Large intestine (tissue), 3 donors: ENCODE results near the gene CKB. TPM values are rescaled to one million over a fixed set of nuclear protein-coding genes. Genes with fewer than 3 reads are reported as not detected.
"Not testable (repeated sequence)": the region's sequence is repeated elsewhere in the genome, so short reads cannot be mapped to it uniquely, and the experiment has no call there.

Experiments
- DNase-seq, 2 donors: peaks; one replicate each; pipeline versions ENCODE4 v3.0.0 to v3.0.0-alpha.2; 2013
- H3K27ac ChIP-seq: one replicate; pipeline ENCODE4 v1.5.1; 2013; ENCODE audit warnings: low read length
- H3K27me3 ChIP-seq: 2 replicates; pipeline ENCODE4 v1.6.1; 2013; ENCODE audit warnings: low read length; ENCODE audit not compliant: control insufficient read depth, insufficient read depth
- H3K36me3 ChIP-seq: 2 replicates; pipeline ENCODE4 v1.6.1; 2013; ENCODE audit warnings: low read length; ENCODE audit not compliant: control insufficient read depth, insufficient read depth
- H3K4me1 ChIP-seq: one replicate; pipeline ENCODE4 v1.6.1; 2013; ENCODE audit warnings: low read length; ENCODE audit not compliant: control insufficient read depth, insufficient read depth
- H3K4me3 ChIP-seq: one replicate; pipeline ENCODE4 v1.5.1; 2013; ENCODE audit warnings: low read length
- H3K9me3 ChIP-seq: one replicate; pipeline ENCODE4 v1.6.1; 2013; ENCODE audit warnings: mild to moderate bottlenecking, low read depth, low read length, moderate library complexity; ENCODE audit not compliant: control insufficient read depth
- WGBS: methylation state at CpG from one replicate; pipeline ENCODE4 v1.1.5; 2013; ENCODE audit warnings: low lambda C conversion rate; ENCODE audit not compliant: insufficient coverage; 5-methylcytosine and 5-hydroxymethylcytosine counted together
- polyA plus RNA-seq: library from polyadenylated mRNA; unstranded; fragments of 120-200 nt; gene quantifications from one replicate; pipeline ENCODE4 v1.2.1, GENCODE V29; 2013

The CKB gene
- polyA plus RNA-seq, 1 donor, result 326 TPM

- H3K4me3 ChIP-seq, result no peak overlapping the region
- peak in 1 of 2 donors; percentile 37 for DNase-seq
- WGBS, result no CpG with 5 or more reads among the region's 9 CpGs
Measured at GRCh38 chr14:103518422-103519042, 4.1 kb downstream of the CKB start.

GRCh38 chr14:103517721-103518421 is 4.8 kb downstream of the CKB start:
- Histone ChIP-seq H3K4me3 (no peak overlapping the region), H3K36me3 (peaks cover 18% of the 10 kb centered on the region), H3K27ac (no peak overlapping the region), H3K27me3 (no peaks in the 10 kb centered on the region), H3K4me1 (peaks cover 15% of the 10 kb centered on the region), H3K9me3 (no peaks in the 10 kb centered on the region)
- no CpG with 5 or more reads among the region's 20 CpGs for WGBS
- DNase-seq, result no peak

More at GRCh38 chr14:103518422-103519042, 4.1 kb downstream of the CKB start:
- H3K27ac ChIP-seq, result no peak overlapping the region
- H3K9me3 ChIP-seq, result no peaks in the 10 kb centered on the region
- H3K36me3 ChIP-seq, result peaks cover 18% of the 10 kb centered on the region
- H3K27me3 ChIP-seq, result peaks cover 2% of the 10 kb centered on the region
- H3K4me1 ChIP-seq, result peaks cover 15% of the 10 kb centered on the region

- Histone ChIP-seq H3K27ac (no peak overlapping the region), H3K4me1 (peaks cover 15% of the 10 kb centered on the region), H3K9me3 (no peaks in the 10 kb centered on the region), H3K27me3 (no peaks in the 10 kb centered on the region), H3K36me3 (peaks cover 21% of the 10 kb centered on the region), H3K4me3 (no peak overlapping the region)
- no peak for DNase-seq
- WGBS, result no CpG with 5 or more reads among the region's 10 CpGs
Measured at GRCh38 chr14:103517174-103517566, 5.5 kb downstream of the CKB start.

- Histone ChIP-seq H3K4me3 (no peak overlapping the region), H3K27me3 (no peaks in the 10 kb centered on the region), H3K27ac (no peak overlapping the region), H3K36me3 (peaks cover 21% of the 10 kb centered on the region), H3K4me1 (peaks cover 15% of the 10 kb centered on the region), H3K9me3 (no peaks in the 10 kb centered on the region)
- DNase-seq, result no peak
- no CpG with 5 or more reads among the region's 10 CpGs for WGBS
Measured at GRCh38 chr14:103516426-103517173, 6.0 kb downstream of the CKB start.

- Histone ChIP-seq H3K4me1 (peaks cover 5% of the 10 kb centered on the region), H3K4me3 (no peak overlapping the region), H3K27ac (no peak overlapping the region), H3K9me3 (no peaks in the 10 kb centered on the region), H3K27me3 (no peaks in the 10 kb centered on the region), H3K36me3 (peaks cover 25% of the 10 kb centered on the region)
- DNase-seq, result no peak
- no CpG with 5 or more reads among the region's 18 CpGs for WGBS
Measured at GRCh38 chr14:103514596-103515421, 7.8 kb downstream of the CKB start.

- no peak overlapping the region for H3K4me3 ChIP-seq
- no peaks in the 10 kb centered on the region for H3K9me3 ChIP-seq
- H3K36me3 ChIP-seq, result peaks cover 26% of the 10 kb centered on the region
- WGBS, result no CpG with 5 or more reads among the region's 25 CpGs
- peak overlapping the region; percentile 38 for H3K27ac ChIP-seq
- H3K27me3 ChIP-seq, result no peaks in the 10 kb centered on the region
- H3K4me1 ChIP-seq, result no peaks in the 10 kb centered on the region
- DNase-seq, result no peak
Measured at GRCh38 chr14:103512701-103513611, 9.7 kb downstream of the CKB start.

GRCh38 chr14:103512180-103512579 is 10.4 kb downstream of the CKB start:
- H3K36me3 ChIP-seq, result peaks cover 28% of the 10 kb centered on the region
- H3K4me3 ChIP-seq, H3K9me3 ChIP-seq, DNase-seq, H3K4me1 ChIP-seq, H3K27me3 ChIP-seq: not testable (repeated sequence)
- WGBS, result 100% methylated on average over 2 of the region's 8 CpGs
- H3K27ac ChIP-seq, result peak overlapping the region; percentile 38

GRCh38 chr14:103510724-103511693 is 11.6 kb downstream of the CKB start:
- Histone ChIP-seq H3K4me3 (no peak overlapping the region), H3K4me1 (no peaks in the 10 kb centered on the region), H3K36me3 (peaks cover 31% of the 10 kb centered on the region), H3K27me3 (no peaks in the 10 kb centered on the region), H3K9me3 (no peaks in the 10 kb centered on the region), H3K27ac (no peak overlapping the region)
- no CpG with 5 or more reads among the region's 26 CpGs for WGBS
- no peak for DNase-seq
